ENCODE measurements around the gene TLCD4.

- TF ChIP-seq CTCF (IDR thresholded peaks at IDR 0.05 in 2 of 3, conservative IDR thresholded peaks at IDR 0.05 in 1 of 3; ENCODE audit: control insufficient read depth in 2 of 3, extremely low read depth in 1 of 3, insufficient read depth in 1 of 3, low read depth in 3 of 3, low read length in 3 of 3), result no peak
- no peak for TF ChIP-seq EZH2 (IDR thresholded peaks at IDR 0.05; ENCODE audit: borderline replicate concordance, control insufficient read depth, low read depth, low read length)
- TF ChIP-seq ATF2 (IDR thresholded peaks at IDR 0.05; ENCODE audit: low read length), result no peak
- no peak for TF ChIP-seq KDM1A (IDR thresholded peaks at IDR 0.05; ENCODE audit: borderline replicate concordance)
- no peak for TF ChIP-seq CHD2 (IDR thresholded peaks at IDR 0.05; ENCODE audit: borderline replicate concordance, low read depth, low read length)
- no peak for TF ChIP-seq MYC (IDR thresholded peaks at IDR 0.05; ENCODE audit: insufficient read depth, insufficient read length, insufficient replicate concordance, low read length, severe bottlenecking)
- TF ChIP-seq SMAD1 (IDR thresholded peaks at IDR 0.05; ENCODE audit: low read depth, partially characterized antibody), result no peak
- TF ChIP-seq TAF1 (IDR thresholded peaks at IDR 0.05; ENCODE audit: borderline replicate concordance, low read depth, low read length), result no peak
- TF ChIP-seq USF1 (IDR thresholded peaks at IDR 0.05; ENCODE audit: borderline replicate concordance, extremely low read length, insufficient read depth, low read depth, low read length), result no peak
- TF ChIP-seq NFIC (IDR thresholded peaks at IDR 0.05; ENCODE audit: low read depth, low read length), result no peak
- no peak for TF ChIP-seq POLR2AphosphoS5 (IDR thresholded peaks at IDR 0.05; ENCODE audit: low read length)
- no peak for TF ChIP-seq GABPA (IDR thresholded peaks at IDR 0.05; ENCODE audit: low read depth)
- TF ChIP-seq POLR2A (IDR thresholded peaks at IDR 0.05; ENCODE audit: low read depth, low read length), result no peak
Observed at GRCh38 chr1:95154096-95154495, 36.9 kb downstream of the TLCD4 start.

Data from GM12878 (cell line).